Activated T-cell treated with anti-CD3 and anti-CD28 coated beads for 1 hour (primary cell): ENCODE data around the gene EGFR.

Experiments used
- DNase-seq: peaks from one replicate; pipeline ENCODE4 v3.0.0-alpha.2; 2020; ENCODE audit warnings: low read depth

EGFR gene

GRCh38 chr7:55101359-55101758 lies 82.5 kb downstream of the EGFR start:
- no peak for DNase-seq

DNA sequence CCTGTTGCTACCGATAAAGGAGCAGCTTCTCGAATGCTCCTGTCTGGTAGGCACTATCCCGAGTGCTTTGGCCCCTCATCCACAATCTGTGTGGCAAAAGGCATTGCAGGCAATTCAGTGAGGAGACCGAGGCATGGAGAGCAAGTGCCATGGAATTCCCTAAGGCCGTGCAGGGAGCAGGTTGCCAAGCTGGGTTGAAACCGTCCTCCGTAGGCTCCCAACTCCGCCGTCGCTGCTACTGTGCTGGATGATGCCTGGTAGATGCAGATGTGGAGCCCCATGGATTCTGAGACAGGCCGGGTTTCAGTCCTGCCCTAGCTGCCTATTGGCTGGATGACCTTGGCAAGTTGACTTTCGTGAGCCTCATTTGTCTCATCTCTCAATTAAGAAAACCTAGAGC lies 85.3 kb downstream of the EGFR start:
- DNase-seq = no peak

- no peak for DNase-seq
Measured at GRCh38 chr7:55104712-55105433, 86.1 kb downstream of the EGFR start.

DNA sequence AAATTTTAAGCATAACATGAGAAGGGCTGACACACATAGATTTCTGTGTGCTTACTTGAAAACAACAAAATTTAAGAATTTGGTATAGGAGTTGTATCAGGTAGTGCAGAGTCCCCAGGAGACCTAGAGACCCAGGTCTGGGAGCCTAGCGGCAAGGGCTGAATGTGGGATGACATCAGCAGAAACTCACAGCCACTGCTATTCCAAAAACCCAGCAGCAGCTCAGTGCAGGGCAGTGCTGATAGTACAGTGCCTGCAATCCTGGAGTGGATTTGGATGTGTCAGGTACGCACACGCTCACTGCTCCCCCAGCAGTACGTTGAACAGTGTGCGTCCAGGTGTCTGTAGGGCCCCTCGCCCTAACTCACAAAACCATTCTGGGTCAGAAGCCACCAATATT lies 87.1 kb downstream of the EGFR start:
- DNase-seq = no peak

- DNase-seq = no peak
Measured at GRCh38 chr7:55107946-55108345, 89.1 kb downstream of the EGFR start.

- no peak for DNase-seq
Measured at GRCh38 chr7:55108401-55108800, 89.6 kb downstream of the EGFR start.

- DNase-seq = no peak
Measured at GRCh38 chr7:55108818-55109217, 90.0 kb downstream of the EGFR start.

- no peak for DNase-seq
Measured at GRCh38 chr7:55109404-55110167, 90.8 kb downstream of the EGFR start.

GRCh38 chr7:55110282-55110992 lies 91.6 kb downstream of the EGFR start:
- no peak for DNase-seq

DNA sequence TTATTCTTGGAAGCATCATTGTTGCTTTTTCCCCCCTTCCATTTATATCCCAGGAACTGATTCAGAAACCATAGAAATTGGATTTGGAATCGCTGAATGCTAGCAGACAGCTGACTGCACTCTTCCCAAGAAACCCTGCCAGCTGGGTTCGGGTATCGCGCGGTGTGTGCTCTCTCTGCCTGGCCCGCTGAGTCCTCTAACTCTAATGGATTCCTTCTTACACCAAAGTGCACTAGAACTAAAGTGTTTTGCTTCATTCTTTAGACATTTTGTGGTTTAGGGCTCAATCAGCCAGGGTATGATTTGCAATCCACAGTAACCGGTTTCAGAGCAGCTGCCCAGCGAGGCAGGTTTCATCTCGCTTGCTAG lies 92.2 kb downstream of the EGFR start:
- no peak for DNase-seq

- no peak for DNase-seq
Measured at GRCh38 chr7:55112056-55112455, 93.2 kb downstream of the EGFR start.

DNA sequence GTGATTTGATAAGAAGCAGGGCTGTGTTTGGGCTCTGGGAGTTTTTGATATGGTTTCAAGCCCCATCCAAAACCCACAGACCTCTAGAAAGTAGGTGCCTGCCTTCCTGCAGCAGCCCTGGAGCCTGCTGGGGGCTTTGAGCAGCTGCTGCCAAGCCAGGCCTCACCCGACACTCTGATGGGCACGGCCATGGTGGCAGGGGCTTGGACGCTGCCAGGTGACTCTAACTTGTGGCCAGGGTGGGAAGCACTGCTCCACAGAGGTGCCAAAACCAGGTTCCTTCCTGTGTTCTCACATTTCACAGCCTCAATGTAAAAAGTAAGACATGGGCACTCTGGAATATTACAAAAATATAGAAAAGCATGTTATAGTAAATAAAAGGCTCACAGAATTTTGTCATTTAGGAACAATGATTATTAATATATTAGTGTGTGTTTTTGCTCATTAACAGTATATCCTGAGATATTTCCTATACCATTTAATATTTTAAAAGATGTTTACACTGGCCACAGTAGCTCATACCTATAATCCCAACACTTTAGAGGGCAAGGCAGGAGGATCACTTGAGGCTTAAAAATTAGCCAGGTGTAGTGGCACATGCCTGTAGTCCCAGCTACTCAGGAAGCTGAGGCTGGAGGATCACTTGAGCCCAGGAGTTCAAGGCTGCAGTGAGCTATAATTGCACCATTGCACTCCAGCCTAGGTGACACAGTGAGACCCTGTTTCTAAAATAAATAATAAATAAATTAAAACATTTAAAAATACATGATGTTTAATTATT lies 95.1 kb downstream of the EGFR start:
- no peak for DNase-seq

GRCh38 chr7:55117286-55117685 lies 98.5 kb downstream of the EGFR start:
- DNase-seq = no peak

- DNase-seq = no peak
Measured at GRCh38 chr7:55118426-55118825, 99.6 kb downstream of the EGFR start.

GRCh38 chr7:55119571-55119970 lies 100.8 kb downstream of the EGFR start:
- DNase-seq = no peak

DNA sequence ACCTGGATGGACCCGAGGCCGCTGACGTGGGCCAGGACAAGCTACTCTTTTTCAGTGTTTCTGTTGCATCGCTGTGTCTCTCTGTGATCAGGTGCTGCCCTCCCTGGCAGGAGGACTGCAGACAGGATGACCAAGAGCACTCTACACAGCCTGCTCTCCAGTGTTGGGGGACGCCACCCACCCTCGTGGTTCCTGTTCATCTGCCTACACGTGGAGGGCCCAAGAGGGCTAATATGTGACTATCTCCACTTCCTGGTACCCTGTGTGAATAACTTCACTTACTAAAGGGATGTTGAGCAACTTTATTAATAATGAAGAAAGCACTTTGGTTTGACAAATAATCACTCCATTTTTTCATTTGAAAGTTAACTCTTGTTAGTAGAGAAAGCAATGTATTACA lies 101.3 kb downstream of the EGFR start:
- no peak for DNase-seq

- no peak for DNase-seq
Measured at GRCh38 chr7:55120501-55121198, 101.8 kb downstream of the EGFR start.

- no peak for DNase-seq
Measured at GRCh38 chr7:55121249-55121648, 102.4 kb downstream of the EGFR start.

GRCh38 chr7:55122263-55122662 lies 103.4 kb downstream of the EGFR start:
- DNase-seq = no peak

GRCh38 chr7:55124989-55125875 lies 106.4 kb downstream of the EGFR start:
- no peak for DNase-seq

- no peak for DNase-seq
Measured at GRCh38 chr7:55127135-55127551, 108.3 kb downstream of the EGFR start.
